Testis (tissue), 3 donors: ENCODE measurements around the gene LIMA1. TPM values are rescaled to one million over a fixed set of nuclear protein-coding genes. Genes with fewer than 3 reads are reported as not detected.
"Not testable (repeated sequence)": the region's sequence is repeated elsewhere in the genome, so short reads cannot be mapped to it uniquely, and the experiment has no call there.

Source experiments
- DNase-seq: peaks from one replicate; pipeline ENCODE4 v3.0.0-alpha.2; 2019
- H3K27ac ChIP-seq, 2 donors: fragments of 200-600 bp; sonication (generic); one replicate each; pipeline ENCODE4 v1.5.1; 2019
- H3K27me3 ChIP-seq: fragments of 200-600 bp; sonication (generic); one replicate; pipeline ENCODE4 v1.5.1; 2019
- H3K36me3 ChIP-seq: fragments of 200-600 bp; sonication (generic); one replicate; pipeline ENCODE4 v1.5.1; 2017; ENCODE audit warnings: low read depth; ENCODE audit errors: missing control alignments
- H3K4me1 ChIP-seq: fragments of 200-600 bp; sonication (generic); one replicate; pipeline ENCODE4 v1.5.1; 2019
- H3K4me3 ChIP-seq, 2 donors: fragments of 200-600 bp; sonication (generic); one replicate each; pipeline ENCODE4 v1.5.1; 2017 to 2019
- H3K9me3 ChIP-seq: fragments of 200-600 bp; sonication (generic); one replicate; pipeline ENCODE4 v1.5.1; 2017
- POLR2A ChIP-seq: fragments of 450-650 bp; IDR thresholded peaks from one replicate; pipeline ENCODE4 v1.6.1; 2017; ENCODE audit warnings: antibody characterized with exemption, mild to moderate bottlenecking, moderate library complexity
- WGBS, 2 donors: methylation state at CpG; one replicate each; pipeline ENCODE4 v1.1.5; 2018; 5-methylcytosine and 5-hydroxymethylcytosine counted together
- intact Hi-C: fragments of 100-400 bp; cut with DNase I; formaldehyde crosslinking; loops from one replicate; pipeline ENCODE4 v1.15.1; 2023; ENCODE audit warnings: low total_unique reads
- polyA plus RNA-seq: library from polyadenylated mRNA; stranded (reverse); fragments of 350-450 nt; fragmentation: Illumina TruSeq; extraction: RNeasy Lipid Tissue Mini Kit (QIAGEN cat#74804); gene quantifications from one replicate; pipeline ENCODE4 v1.2.3, GENCODE V29; 2014; ENCODE audit warnings: low read depth, low replicate concordance; ENCODE audit not compliant: insufficient read depth
- total RNA-seq, 2 donors: library from RNA; depleted of rRNA; stranded (reverse); fragments of >200 nt; gene quantifications; one replicate each; pipeline ENCODE4 v1.2.3, GENCODE V29; 2016
- TF ChIP-seq, protein P1 (sequence below), 3 experiments: fragments of 450-650 bp in 2 of 3; fragments of 200-600 bp in 1 of 3; sonication (generic) in 1 of 3; IDR thresholded peaks; one replicate each; pipeline ENCODE4 v1.5.1; 2016 to 2019; ENCODE audit warnings: antibody characterized with exemption in 3 of 3, mild to moderate bottlenecking in 2 of 3, moderate library complexity in 1 of 3

Gene LIMA1
- total and polyA plus RNA-seq, 3 donors from 2014 or later, result 37.8 to 42.8 (median 41.0) TPM

DNA sequence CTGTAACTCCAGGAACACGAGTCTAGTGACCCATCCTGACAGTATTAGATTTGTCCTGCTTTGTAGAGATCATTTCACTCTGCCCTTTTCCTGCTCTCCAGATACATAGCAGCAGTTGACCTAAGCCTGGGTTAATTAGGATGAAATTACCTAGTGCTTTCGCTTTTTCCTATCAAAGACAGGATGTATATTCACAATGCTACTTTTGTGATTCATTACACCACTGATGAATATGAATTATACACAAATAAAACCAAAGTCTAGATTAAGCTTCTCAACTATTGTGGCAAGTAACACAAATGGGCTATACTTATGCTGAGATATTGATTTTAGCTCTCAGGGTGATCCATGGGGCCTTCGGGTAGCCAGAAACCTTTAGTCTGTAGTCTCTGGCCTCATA, 134.0 kb downstream of the LIMA1 start:
- intact Hi-C loops, result no loop called here
- no peaks in the 10 kb centered on the region for H3K9me3 ChIP-seq
- 74 to 80% methylated on average over 3 of the region's 3 CpGs for WGBS, 2 donors

GRCh38 chr12:50148011-50148410, 135.3 kb downstream of the LIMA1 start:
- H3K9me3 ChIP-seq, H3K4me1 ChIP-seq, H3K4me3 ChIP-seq, H3K36me3 ChIP-seq, H3K27me3 ChIP-seq, H3K27ac ChIP-seq, intact Hi-C loops, DNase-seq: not testable (repeated sequence)
- 87 to 91% methylated on average over 6 of the region's 6 CpGs for WGBS, 2 donors

More for the DNA sequence above, 134.0 kb downstream of the LIMA1 start:
- no peak for TF ChIP-seq POLR2A
- TF ChIP-seq, protein P1, sequence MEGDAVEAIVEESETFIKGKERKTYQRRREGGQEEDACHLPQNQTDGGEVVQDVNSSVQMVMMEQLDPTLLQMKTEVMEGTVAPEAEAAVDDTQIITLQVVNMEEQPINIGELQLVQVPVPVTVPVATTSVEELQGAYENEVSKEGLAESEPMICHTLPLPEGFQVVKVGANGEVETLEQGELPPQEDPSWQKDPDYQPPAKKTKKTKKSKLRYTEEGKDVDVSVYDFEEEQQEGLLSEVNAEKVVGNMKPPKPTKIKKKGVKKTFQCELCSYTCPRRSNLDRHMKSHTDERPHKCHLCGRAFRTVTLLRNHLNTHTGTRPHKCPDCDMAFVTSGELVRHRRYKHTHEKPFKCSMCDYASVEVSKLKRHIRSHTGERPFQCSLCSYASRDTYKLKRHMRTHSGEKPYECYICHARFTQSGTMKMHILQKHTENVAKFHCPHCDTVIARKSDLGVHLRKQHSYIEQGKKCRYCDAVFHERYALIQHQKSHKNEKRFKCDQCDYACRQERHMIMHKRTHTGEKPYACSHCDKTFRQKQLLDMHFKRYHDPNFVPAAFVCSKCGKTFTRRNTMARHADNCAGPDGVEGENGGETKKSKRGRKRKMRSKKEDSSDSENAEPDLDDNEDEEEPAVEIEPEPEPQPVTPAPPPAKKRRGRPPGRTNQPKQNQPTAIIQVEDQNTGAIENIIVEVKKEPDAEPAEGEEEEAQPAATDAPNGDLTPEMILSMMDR (IDR thresholded peaks at IDR 0.05), result no peak
- H3K4me1 ChIP-seq, result peaks cover 4% of the 10 kb centered on the region
- H3K27me3 ChIP-seq, result no peaks in the 10 kb centered on the region
- H3K4me3 ChIP-seq, result no peak overlapping the region
- no peak overlapping the region for H3K27ac ChIP-seq
- no peak for DNase-seq
- no peaks in the 10 kb centered on the region for H3K36me3 ChIP-seq

DNA sequence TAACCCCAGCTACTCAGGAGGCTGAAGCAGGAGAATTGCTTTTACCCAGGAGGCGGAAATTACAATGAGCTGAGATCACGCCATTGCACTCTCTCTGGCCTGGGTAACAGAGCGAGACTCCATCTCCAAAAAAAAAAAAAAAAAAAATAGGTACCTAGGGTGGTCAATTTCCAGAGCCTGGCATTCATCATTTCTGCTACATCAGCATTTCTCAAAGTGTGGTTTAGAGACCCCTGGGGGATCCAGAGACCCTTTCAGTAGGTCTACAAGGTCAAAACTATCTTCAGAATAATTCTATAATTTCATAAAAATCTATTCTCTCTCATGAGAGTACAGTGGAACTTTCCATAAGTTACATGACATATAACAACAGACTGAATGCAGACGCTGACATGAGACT, 136.0 kb downstream of the LIMA1 start:
- H3K27me3 ChIP-seq, result no peaks in the 10 kb centered on the region
- H3K4me1 ChIP-seq, result peaks cover 4% of the 10 kb centered on the region
- H3K27ac ChIP-seq, result no peak overlapping the region
- WGBS, 2 donors, result 76 to 97% methylated on average over 4 of the region's 4 CpGs
- H3K9me3 ChIP-seq, result no peaks in the 10 kb centered on the region
- no peak for TF ChIP-seq POLR2A
- TF ChIP-seq, protein P1 (IDR thresholded peaks at IDR 0.05), result no peak
- intact Hi-C loops, result no loop called here
- H3K36me3 ChIP-seq, result no peaks in the 10 kb centered on the region
- no peak overlapping the region for H3K4me3 ChIP-seq
- DNase-seq, result no peak

DNA sequence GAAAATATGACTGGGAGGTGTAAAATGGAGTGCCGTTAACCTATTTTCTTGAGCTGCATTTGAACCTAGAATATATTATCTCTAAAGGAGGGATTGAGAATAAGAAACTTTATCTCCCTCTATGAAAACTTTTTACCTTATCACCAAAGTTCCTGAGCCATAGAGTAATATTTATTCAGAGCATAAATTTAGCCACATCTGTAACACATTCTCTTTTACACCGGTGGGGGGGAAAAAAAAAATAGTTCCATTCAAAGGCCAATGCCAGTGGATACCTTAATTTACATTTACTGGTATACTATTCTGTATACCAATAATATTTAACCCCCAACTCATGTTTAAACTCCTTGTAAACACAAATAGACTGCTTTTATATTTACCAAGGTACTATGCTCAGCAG, 137.9 kb downstream of the LIMA1 start:
- no peaks in the 10 kb centered on the region for H3K36me3 ChIP-seq
- no peaks in the 10 kb centered on the region for H3K4me1 ChIP-seq
- H3K4me3 ChIP-seq, result no peak overlapping the region
- no peak overlapping the region for H3K27ac ChIP-seq
- no peaks in the 10 kb centered on the region for H3K27me3 ChIP-seq
- TF ChIP-seq, protein P1 (IDR thresholded peaks at IDR 0.05), result no peak
- TF ChIP-seq POLR2A, result no peak
- no peak for DNase-seq
- intact Hi-C loops, result no loop called here
- no peaks in the 10 kb centered on the region for H3K9me3 ChIP-seq
- WGBS, 2 donors, result 52 to 57% methylated on average over 2 of the region's 2 CpGs

DNA sequence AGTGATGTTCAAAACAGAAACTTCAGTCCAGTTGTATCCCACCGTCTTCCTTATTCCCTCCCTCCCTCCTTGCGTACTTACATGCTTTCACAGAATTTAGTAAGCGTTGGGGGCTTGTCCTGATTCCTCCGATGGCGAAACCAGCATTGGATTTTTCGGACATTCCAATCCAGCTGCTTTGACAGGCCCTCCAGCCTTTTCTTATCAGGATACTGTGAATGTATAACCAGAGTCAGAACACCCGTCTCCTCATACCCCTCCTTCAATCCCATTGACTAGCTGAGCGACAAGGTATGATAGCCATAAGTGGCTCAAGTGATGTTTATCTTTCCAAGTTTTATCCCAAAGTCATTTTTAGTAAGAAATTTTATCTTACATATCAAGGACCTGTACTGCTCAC, 140.3 kb downstream of the LIMA1 start:
- H3K4me3 ChIP-seq, result no peak overlapping the region
- intact Hi-C loops, result no loop called here
- no peak overlapping the region for H3K27ac ChIP-seq

More for the DNA sequence above, 140.3 kb downstream of the LIMA1 start:
- Histone ChIP-seq H3K9me3 (no peaks in the 10 kb centered on the region), H3K36me3 (no peaks in the 10 kb centered on the region), H3K4me1 (no peaks in the 10 kb centered on the region), H3K27me3 (no peaks in the 10 kb centered on the region)
- WGBS, 2 donors, result 88 to 93% methylated on average over 8 of the region's 8 CpGs
- no peak for TF ChIP-seq POLR2A
- TF ChIP-seq, protein P1 (IDR thresholded peaks at IDR 0.05), result no peak
- no peak for DNase-seq
